GM19455 (cell line): ENCODE results near the gene ANGPTL7.
"Not testable (repeated sequence)": the region's sequence is repeated elsewhere in the genome, so short reads cannot be mapped to it uniquely, and the experiment has no call there.

Experiments
- ATAC-seq: cut with Tn5 transposase; IDR thresholded peaks from one replicate; pipeline ENCODE4 v1.9.1; 2021; ENCODE audit not compliant: unreplicated experiment

Gene ANGPTL7, protein sequence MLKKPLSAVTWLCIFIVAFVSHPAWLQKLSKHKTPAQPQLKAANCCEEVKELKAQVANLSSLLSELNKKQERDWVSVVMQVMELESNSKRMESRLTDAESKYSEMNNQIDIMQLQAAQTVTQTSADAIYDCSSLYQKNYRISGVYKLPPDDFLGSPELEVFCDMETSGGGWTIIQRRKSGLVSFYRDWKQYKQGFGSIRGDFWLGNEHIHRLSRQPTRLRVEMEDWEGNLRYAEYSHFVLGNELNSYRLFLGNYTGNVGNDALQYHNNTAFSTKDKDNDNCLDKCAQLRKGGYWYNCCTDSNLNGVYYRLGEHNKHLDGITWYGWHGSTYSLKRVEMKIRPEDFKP

GRCh38 chr1:11188858-11189451 lies at the start of gene ANGPTL7:
Gene ANGPTL7, plus strand, starts transcription at chr1:11189355. Its CDS starts 225 bp downstream, at chr1:11189580.
- ATAC-seq: no peak

- ATAC-seq: no peak
Measured at GRCh38 chr1:11142618-11143391, 46.4 kb upstream of the ANGPTL7 start.

DNA sequence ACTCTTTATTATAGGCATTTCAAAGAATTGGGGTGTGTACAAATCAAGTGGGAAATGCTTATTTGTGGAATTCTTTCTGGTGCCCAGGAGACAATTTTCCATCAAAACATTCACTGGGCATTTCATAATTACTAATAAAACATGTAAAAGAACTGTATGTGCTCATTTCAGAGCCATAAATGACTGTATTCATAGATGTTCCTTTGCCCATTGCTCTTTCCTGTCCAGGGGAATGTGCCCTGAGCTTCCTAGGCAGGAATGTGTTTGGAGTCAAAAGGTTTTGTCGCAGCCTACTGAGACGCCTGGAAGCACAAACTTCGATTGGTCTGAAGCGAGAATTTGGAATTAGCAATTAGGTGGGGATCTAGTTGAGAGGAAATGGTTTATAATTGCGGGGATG lies 45.8 kb upstream of the ANGPTL7 start:
- ATAC-seq: no peak

GRCh38 chr1:11143907-11144306 lies 45.2 kb upstream of the ANGPTL7 start:
- ATAC-seq: no peak

GRCh38 chr1:11144570-11145256 lies 44.4 kb upstream of the ANGPTL7 start:
- no peak for ATAC-seq

GRCh38 chr1:11145741-11146140 lies 43.4 kb upstream of the ANGPTL7 start:
- ATAC-seq: no peak

DNA sequence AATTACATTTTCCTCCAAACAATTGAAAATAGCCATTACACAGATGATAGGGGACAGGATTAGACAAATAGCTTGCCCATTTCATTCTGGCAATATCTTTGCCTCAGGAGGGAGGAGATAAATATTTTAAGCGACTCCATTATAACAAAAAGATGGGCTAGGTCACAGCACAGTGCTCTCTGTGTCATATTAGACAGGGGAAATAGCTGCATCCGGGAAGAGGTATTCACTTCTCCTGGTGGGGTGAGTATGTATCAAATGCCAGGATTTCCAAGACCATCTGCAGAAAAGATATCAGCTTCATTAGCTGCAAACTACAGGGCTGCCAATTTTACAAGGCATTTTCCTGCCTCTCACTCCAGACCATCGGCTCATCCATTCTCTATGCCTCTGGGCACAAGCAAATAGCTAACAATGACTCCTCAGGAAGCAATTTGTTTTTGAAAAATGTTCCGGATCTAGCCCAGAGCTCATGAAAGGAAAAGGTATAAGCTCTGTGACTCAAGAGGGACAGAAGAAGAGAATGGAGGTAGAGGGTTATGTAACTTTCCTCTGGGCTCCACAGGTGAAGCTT lies 41.9 kb upstream of the ANGPTL7 start:
- ATAC-seq: no peak

DNA sequence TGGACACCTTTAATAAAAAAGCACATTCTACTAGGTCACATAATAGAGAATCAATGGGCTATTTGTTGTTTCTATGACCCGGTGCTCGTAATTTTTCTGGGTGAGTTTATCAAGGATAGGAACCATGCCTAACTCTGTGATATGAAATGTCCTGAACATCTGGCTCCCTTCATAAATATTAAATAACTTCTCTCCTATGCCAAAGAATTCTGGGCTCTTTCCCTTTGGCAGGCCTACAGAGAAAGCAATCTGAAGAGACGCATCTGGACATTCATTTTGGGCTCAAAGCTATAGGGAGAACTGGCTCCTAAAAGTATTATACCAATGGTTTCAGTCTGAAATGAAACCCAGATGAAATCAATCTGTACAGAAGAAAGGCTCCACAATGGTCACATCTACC lies 38.8 kb upstream of the ANGPTL7 start:
- no peak for ATAC-seq

- ATAC-seq: no peak
Measured at GRCh38 chr1:11151114-11151513, 38.0 kb upstream of the ANGPTL7 start.

DNA sequence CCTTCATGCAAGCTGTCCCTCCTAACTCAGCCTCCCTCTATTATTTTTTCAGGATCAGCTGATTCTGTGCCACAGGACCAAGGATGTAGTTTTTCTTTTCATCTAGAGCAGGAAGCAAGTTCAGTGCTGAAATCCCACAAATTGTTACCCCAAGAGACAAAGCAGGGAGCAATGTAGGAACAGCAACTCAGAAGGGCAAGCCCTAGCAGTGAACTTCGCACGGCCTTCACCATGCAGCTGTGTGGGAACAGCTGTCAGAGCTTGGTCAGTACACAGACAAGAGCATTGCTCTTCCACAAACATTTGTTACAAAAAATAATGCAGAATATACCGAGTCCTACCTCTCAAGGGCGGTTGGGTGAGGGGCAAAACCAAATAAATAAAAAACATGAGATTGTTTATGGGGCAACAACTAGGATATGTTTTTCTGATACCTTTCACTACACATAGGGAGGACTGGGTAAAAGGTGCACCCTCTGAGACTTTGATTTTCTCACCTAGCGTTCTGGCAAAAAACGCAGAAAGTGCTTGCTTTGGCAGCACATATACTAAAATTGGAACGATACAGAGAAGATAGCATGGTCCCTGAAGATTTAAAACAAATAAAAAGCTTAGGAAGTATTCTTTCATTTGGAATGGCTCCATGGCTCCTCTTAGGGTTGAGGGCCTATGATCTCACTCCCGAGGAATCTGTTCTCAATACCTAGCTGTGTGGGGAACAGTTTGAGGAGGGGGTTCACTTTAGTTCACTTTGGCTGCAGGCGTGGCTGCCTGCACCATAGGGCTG lies 37.1 kb upstream of the ANGPTL7 start:
- no peak for ATAC-seq

- ATAC-seq: no peak
Measured at GRCh38 chr1:11152755-11153154, 36.4 kb upstream of the ANGPTL7 start.

- no peak for ATAC-seq
Measured at GRCh38 chr1:11153184-11153583, 36.0 kb upstream of the ANGPTL7 start.

DNA sequence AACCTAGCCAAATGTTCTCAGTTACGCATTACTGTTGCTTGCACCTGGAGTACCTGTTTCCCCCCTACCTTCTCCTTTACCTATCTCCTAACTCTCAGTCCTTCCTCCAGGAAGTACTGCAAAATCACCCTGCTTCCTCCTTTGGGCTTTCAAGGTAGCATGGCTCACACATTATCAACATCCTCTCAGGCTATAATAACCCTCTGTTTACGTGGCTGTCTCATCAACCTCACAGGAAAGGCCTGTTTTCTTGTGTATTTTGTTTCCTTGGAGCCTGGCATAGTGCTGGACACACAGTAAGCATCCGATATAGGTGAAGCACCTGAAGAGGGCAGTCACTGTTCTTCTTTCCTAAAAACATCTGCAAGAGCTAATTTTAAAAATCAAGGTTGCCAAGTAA lies 32.7 kb upstream of the ANGPTL7 start:
- ATAC-seq: no peak

- ATAC-seq: no peak
Measured at GRCh38 chr1:11156963-11157362, 32.2 kb upstream of the ANGPTL7 start.

DNA sequence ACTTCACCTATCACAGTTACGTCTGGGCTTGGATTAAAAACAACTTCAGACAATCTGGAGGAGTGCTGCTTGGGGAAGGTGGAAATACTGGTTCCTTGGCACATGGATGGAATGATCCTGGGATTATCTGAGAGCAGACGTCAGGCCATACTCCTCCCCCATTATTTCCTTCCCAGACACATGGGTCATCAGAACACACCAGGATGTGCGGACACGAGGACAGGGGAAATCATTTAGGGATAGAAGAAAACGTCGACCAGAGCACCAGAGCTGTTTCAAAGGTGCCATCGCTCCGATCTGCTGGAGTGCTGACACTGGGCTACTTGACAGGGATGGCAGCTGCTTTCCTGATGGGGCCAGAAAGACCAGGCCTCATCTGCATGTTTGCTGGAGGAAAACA lies 31.8 kb upstream of the ANGPTL7 start:
- no peak for ATAC-seq

DNA sequence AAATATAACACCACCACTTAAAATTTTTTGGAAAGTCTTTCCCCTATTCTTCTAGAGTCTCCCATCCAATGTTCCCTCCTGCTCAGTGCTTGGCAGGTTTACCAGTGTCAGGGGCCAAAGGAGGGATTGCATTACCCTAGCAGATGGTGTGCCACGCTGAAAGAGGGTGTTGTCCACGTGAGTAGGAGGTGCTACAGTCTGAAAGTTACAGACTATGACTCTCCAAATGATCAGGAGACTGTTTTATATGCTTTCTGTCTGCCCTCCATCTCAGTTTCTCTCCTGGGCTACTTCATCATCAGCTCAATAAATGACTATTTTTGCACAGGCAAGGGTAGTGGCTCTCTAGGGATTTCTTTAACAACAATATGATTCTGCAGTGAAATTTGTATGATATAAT lies 31.3 kb upstream of the ANGPTL7 start:
- ATAC-seq: no peak

GRCh38 chr1:11158291-11158690 lies 30.9 kb upstream of the ANGPTL7 start:
- no peak for ATAC-seq

DNA sequence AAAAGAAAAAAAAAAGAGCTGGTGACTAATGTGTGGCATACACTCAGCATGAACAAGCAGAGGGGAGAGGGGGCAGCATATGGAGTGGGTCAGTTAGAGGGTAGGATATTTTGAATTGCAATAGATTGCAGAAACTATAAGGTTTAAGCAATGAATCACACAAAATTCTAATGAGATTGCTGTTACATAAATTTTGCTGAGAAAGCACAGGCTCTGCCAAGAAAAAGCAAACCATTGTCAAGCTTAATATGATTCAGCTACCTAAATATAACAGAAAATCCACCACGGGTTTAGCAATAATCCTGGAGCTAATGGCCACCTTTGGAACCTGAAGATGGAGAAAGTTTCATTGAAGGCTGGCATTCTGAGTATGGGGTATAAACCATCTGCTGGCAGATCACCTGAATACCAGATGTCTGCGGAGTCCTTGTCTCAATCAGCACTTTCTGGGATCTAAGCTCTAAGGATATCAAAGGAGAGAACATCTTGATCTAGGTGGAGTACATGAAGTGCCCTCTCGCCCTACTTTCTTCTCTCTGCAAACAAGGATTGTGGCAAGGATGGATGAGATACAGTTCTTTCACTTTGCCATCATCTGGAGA lies 30.3 kb upstream of the ANGPTL7 start:
- no peak for ATAC-seq

DNA sequence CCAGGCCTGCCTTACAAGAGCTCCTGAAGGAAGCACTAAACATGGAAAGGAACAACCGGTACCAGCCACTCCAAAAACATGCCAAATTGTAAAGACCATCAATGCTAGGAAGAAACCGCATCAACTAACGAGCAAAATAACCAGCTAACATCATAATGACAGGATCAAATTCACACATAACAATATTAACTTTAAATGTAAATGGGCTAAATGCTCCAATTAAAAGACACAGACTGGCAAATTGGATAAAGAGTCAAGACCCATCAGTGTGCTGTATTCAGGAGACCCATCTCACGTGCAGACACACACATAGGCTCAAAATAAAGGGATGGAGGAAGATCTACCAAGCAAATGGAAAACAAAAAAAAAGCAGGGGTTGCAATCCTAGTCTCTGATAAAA lies 26.4 kb upstream of the ANGPTL7 start:
- not testable (repeated sequence) for ATAC-seq

DNA sequence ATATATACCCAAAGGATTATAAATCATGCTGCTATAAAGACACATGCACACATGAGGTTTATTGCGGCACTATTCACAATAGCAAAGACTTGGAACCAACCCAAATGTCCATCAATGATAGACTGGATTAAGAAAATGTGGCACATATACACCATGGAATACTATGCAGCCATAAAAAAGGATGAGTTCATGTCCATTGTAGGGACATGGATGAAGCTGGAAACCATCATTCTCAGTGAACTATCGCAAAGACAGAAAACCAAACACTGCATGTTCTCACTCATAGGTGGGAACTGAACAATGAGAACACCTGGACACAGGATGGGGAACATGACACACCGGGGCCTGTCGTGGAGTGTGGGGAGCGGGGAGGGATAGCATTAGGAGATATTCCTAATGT lies 22.4 kb upstream of the ANGPTL7 start:
- not testable (repeated sequence) for ATAC-seq
